ENCODE results near the gene TMEM175.
"Not testable (repeated sequence)": the region's sequence is repeated elsewhere in the genome, so short reads cannot be mapped to it uniquely, and the experiment has no call there.

The TMEM175 gene

DNA sequence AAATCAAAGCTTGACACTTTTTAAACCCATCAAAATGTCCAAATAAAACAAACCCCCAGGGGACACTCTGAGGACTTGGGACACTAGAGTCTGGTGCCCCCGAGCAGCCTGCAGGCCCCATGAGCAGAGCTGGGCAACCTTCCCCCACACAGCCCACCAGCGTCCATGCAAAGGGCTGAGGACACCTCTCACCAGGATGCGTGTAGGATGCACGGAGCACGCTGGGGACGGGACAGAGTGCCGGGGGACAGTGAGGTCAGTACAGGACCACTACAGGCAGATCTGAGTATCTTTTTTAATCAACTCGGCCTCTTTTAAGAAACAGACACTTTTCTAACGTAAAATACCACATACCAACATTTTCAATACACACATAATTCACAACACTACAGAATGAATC, 7.1 kb upstream of the TMEM175 start:
- TF ChIP-seq, protein P1, sequence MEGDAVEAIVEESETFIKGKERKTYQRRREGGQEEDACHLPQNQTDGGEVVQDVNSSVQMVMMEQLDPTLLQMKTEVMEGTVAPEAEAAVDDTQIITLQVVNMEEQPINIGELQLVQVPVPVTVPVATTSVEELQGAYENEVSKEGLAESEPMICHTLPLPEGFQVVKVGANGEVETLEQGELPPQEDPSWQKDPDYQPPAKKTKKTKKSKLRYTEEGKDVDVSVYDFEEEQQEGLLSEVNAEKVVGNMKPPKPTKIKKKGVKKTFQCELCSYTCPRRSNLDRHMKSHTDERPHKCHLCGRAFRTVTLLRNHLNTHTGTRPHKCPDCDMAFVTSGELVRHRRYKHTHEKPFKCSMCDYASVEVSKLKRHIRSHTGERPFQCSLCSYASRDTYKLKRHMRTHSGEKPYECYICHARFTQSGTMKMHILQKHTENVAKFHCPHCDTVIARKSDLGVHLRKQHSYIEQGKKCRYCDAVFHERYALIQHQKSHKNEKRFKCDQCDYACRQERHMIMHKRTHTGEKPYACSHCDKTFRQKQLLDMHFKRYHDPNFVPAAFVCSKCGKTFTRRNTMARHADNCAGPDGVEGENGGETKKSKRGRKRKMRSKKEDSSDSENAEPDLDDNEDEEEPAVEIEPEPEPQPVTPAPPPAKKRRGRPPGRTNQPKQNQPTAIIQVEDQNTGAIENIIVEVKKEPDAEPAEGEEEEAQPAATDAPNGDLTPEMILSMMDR (IDR thresholded peaks at IDR 0.05; ENCODE audit: low read depth, low read length): no peak
- Histone ChIP-seq H3K27me3 (no peaks in the 10 kb centered on the region), H3K36me3 (no peaks in the 10 kb centered on the region), H3K4me3 (ENCODE audit: low read depth, low read length) (no peak overlapping the region), H3K4me1 (peaks cover 3% of the 10 kb centered on the region; the same call in 1 of the 2 replicates), H3K9me3 (no peaks in the 10 kb centered on the region)
- no peak for DNase-seq

DNA sequence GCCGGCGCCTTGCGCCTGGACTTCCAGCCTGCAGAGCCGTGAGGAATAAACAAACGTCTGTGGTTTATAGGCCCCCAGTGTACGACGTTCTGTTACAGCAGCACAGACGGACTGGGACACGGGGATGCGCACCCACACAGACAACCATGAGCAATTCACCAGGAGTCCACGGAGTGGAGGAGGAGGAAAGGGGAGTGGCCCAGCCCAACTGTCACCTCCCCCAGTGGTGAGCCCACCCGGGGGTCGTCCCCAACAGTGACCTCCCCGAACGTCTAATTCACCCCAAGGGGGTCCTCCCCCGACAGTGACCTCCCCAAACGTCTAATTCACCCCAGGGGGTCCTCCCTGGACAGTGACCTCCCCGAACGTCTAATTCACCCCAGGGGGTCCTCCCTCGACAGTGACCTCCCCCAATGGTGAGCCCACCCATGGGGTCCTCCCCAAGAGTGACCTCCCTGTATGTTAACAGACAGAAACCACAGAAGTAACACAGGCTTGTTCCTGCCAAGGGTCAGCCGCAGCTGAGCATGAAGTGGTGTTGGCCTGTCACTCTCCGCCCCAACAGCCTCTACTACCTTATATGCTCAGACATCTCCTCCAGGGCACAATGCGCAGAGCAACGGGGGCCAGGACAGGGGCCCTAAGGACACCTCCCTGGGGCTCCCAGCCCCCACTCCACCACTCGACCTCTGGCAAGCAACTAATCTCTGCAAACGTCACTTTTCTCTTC, 6.3 kb upstream of the TMEM175 start:
- H3K9me3 ChIP-seq: no peaks in the 10 kb centered on the region
- H3K4me3 ChIP-seq (ENCODE audit: low read depth, low read length): no peak overlapping the region
- no peak for DNase-seq
- no peaks in the 10 kb centered on the region for H3K27me3 ChIP-seq
- H3K4me1 ChIP-seq: peaks cover 3% of the 10 kb centered on the region
- H3K36me3 ChIP-seq: no peaks in the 10 kb centered on the region
- TF ChIP-seq, protein P1 (IDR thresholded peaks at IDR 0.05; ENCODE audit: low read depth, low read length): no peak

DNA sequence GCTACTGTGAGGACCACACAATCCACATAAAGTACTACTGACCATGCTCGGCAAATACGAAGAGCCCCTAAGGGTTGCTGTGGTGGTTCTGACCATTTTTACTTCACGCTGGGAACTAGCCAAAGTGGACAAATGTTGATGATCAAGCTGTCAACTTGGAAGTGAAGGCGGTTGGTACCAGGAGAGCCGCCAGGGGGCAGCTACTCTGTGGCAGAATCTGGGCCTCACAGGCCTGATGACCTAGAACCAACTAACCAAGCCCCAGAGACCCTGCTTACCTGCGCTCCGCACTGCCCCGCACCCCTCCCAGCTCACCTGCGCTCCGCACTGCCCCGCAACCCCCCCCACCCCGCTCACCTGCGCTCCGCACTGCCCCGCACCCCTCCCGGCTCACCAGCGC, 5.7 kb upstream of the TMEM175 start:
- Histone ChIP-seq H3K4me3 (ENCODE audit: low read depth, low read length) (no peak overlapping the region), H3K36me3 (no peaks in the 10 kb centered on the region), H3K27me3 (no peaks in the 10 kb centered on the region), H3K9me3 (no peaks in the 10 kb centered on the region), H3K4me1 (peaks cover 3% of the 10 kb centered on the region)
- no peak for DNase-seq
- TF ChIP-seq, protein P1 (IDR thresholded peaks at IDR 0.05; ENCODE audit: low read depth, low read length): no peak; the same call in 1 of the 2 replicates

DNA sequence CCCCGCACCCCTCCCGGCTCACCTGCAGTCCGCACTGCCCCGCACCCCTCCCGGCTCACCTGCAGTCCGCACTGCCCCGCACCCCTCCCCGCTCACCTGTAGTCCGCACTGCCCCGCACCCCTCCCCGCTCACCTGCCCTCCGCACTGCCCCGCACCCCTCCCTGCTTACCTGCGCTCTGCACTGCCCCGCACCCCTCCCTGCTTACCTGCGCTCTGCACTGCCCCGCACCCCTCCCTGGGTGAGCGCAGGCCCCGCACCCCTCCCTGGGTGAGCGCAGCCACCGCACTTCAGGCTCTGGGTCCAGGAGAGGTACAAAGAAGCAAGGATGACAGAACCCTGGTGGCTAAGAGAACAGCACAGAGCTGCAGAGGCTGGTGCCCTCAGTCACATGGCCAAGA, 4.7 kb upstream of the TMEM175 start:
- not testable (repeated sequence) for H3K4me3 ChIP-seq (ENCODE audit: low read depth, low read length); H3K27me3 ChIP-seq; H3K9me3 ChIP-seq; H3K4me1 ChIP-seq; H3K36me3 ChIP-seq; DNase-seq

DNA sequence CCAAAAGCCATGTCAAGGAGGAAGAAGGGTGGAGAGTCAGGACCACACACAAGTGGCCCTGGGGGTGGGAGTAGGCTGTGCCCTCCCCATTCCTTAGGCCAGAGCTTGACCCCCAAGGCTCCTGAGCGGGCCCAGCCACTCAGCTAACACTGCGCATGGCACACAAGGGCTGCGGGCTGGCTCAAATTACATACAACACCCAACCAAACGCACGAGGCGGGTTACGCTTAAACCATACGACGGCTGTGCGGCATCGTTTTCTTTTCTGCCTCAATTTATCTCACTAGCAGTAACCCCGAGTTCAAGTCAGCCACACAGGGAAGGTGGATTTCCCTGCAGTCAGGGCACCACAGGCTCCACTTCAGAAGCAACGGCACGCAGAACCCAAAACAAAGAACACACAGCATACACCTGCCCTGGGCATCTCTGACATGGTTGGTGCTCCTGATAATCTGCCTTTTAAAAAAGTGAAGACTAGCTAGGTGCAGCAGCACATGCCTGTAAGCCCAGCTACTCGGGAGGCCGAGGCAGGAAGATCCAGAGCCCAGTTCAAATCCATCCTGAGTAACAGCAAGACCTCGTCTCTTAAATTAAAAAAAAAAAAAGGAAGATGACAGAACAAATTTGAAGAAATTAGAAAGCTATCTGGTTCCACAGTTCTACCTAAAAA, 3.0 kb upstream of the TMEM175 start:
- no peak overlapping the region for H3K4me3 ChIP-seq (ENCODE audit: low read depth, low read length)
- no peaks in the 10 kb centered on the region; the same call in 1 of the 2 replicates for H3K36me3 ChIP-seq
- no peaks in the 10 kb centered on the region for H3K27me3 ChIP-seq
- no peak for DNase-seq
- TF ChIP-seq, protein P1 (IDR thresholded peaks at IDR 0.05; ENCODE audit: low read depth, low read length): no peak
- H3K4me1 ChIP-seq: peaks cover 3% of the 10 kb centered on the region
- no peaks in the 10 kb centered on the region for H3K9me3 ChIP-seq

DNA sequence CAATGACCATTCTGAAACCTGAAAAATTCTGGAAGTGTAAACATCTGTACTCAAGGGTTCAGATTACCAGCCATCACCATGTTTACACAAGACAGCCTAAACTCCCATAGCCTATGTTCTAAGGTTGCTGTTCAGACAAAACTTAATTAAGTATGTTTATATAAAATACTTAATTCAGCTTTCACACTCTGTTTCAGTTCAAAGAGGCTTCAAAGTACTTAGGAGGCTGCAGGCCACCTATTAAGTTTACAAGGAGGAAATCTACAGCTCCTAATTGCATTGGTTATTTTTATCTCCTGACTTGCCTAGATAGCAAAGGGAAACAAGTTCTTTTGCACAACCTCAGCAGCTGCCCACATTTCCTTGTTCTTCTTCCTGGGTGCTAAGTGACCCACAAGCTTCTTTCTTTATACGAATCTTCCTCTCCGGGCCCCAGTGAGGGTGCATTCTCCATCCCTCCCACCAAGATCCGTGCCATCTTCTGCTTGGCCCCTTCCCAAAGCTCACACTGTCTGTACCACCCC, 2.2 kb upstream of the TMEM175 start:
- no peak for DNase-seq
- Histone ChIP-seq H3K4me3 (ENCODE audit: low read depth, low read length) (no peak overlapping the region), H3K27me3 (no peaks in the 10 kb centered on the region), H3K9me3 (no peaks in the 10 kb centered on the region), H3K36me3 (no peaks in the 10 kb centered on the region; the same call in 1 of the 2 replicates), H3K4me1 (no peaks in the 10 kb centered on the region; the same call in 1 of the 2 replicates)
- TF ChIP-seq, protein P1 (IDR thresholded peaks at IDR 0.05; ENCODE audit: low read depth, low read length): no peak
